ENCODE measurements around the gene SMIM31. TPM values are rescaled to one million over a fixed set of nuclear protein-coding genes. Genes with fewer than 3 reads are reported as not detected.
A peak's percentile ranks its signal among the peaks of the same experiment; 100 is the strongest.

Gene SMIM31
- not detected for total RNA-seq

- peaks cover 5% of the 10 kb centered on the region for H3K9me3 Mint-ChIP-seq
- no peak for DNase-seq
- no peaks in the 10 kb centered on the region for H3K4me1 Mint-ChIP-seq
- H3K4me3 Mint-ChIP-seq = no peak within 1 kb of the TSS
- H3K36me3 Mint-ChIP-seq = no peaks in the 10 kb centered on the region
- H3K27ac Mint-ChIP-seq = no peak within 1 kb of the TSS
- H3K27me3 Mint-ChIP-seq = peaks cover 2% of the 10 kb centered on the region
These were observed at the start of gene SMIM31 for GRCh38 chr4:164753873-164754488. SMIM31 (plus strand) TSS chr4:164754131; CDS start chr4:164770444, 16,313 bp downstream.

DNA sequence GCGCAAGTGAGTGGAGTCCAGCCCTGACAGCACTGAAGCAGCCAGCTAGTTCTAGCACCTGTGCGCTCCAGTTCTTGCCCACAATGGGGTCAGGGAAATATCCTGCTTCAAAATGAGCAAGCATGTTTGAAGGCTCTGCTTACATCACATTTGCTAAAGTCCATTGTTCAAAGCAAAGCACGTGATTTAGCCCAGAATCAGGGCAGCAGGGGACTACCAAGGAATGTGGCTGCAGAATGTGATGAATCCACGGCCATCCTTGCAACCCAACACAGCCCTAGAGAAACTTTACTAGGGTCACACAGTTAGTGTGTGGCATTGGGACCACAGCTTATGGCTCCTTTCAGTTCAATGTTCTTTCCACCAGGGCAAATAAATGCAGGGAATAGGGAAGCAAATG, 47.3 kb upstream of the SMIM31 start:
- no peaks in the 10 kb centered on the region for H3K36me3 Mint-ChIP-seq
- no peak overlapping the region for H3K27ac Mint-ChIP-seq
- peaks cover 5% of the 10 kb centered on the region for H3K27me3 Mint-ChIP-seq
- H3K9me3 Mint-ChIP-seq = no peaks in the 10 kb centered on the region
- no peak for DNase-seq
- H3K4me1 Mint-ChIP-seq = no peaks in the 10 kb centered on the region
- H3K4me3 Mint-ChIP-seq = no peak overlapping the region

- no peaks in the 10 kb centered on the region for H3K4me1 Mint-ChIP-seq
- no peak overlapping the region for H3K27ac Mint-ChIP-seq
- H3K36me3 Mint-ChIP-seq = no peaks in the 10 kb centered on the region
- no peaks in the 10 kb centered on the region for H3K9me3 Mint-ChIP-seq
- peaks cover 14% of the 10 kb centered on the region for H3K27me3 Mint-ChIP-seq
- H3K4me3 Mint-ChIP-seq = no peak overlapping the region
- no peak for DNase-seq
These were observed 37.0 kb upstream of the SMIM31 start for GRCh38 chr4:164716901-164717300.

DNA sequence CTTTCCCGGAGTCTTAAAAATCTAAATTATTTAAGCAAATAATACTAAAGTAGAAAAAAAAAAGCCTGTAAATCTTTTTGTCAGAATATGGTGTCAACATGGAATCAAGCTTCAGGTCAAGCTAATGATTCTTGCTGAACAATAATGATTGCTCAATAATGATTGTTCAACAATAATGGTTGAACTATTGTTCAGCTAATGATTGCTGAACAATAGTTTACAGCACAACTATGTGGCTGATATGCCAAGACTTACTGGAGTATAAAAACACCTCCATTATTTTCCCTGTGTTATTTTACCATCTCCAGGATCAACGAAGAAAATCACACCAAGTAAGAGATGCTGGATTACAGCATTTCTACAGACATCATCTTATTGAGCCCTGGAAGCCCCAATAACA, 35.1 kb upstream of the SMIM31 start:
- Mint-ChIP-seq H3K27me3 (peaks cover 14% of the 10 kb centered on the region), H3K27ac (no peak overlapping the region), H3K9me3 (no peaks in the 10 kb centered on the region), H3K36me3 (no peaks in the 10 kb centered on the region), H3K4me3 (no peak overlapping the region), H3K4me1 (no peaks in the 10 kb centered on the region)
- DNase-seq = no peak

- Mint-ChIP-seq H3K27ac (no peak overlapping the region), H3K9me3 (no peaks in the 10 kb centered on the region), H3K27me3 (peaks cover 2% of the 10 kb centered on the region), H3K4me1 (peaks cover 3% of the 10 kb centered on the region), H3K36me3 (no peaks in the 10 kb centered on the region), H3K4me3 (no peak overlapping the region)
- no peak for DNase-seq
These were observed 28.9 kb upstream of the SMIM31 start for GRCh38 chr4:164725066-164725465.

DNA sequence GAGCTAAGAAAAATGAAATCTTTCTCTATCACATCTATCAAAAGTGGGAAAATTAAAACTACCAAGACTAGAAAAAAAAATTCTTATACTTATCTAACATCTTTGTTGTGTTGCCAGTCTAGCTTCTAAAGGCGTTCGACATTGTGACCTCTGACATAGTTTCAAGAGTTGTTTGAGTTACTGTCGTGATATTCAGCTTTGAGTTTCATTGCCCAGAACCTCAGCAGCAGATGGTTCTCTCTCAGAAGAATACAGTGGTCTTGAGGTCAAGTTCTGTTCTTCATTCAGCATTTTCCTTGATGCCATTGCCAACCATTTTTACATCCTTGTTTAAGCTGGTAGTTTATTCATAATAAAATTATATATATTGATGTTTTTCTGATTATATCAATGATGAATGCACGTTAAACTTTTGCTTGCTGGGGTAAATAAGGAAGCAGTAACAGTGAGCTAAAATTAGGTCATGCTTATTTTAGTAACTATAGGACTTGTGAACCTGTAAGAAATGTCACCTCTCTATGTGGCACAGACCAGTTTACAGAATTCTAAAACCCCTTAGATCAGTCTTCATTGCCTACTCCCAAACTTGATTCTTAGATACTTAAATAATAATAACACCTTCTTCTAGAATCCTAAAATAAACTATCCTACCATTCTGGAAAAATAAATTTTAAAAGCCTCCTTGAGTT, 23.1 kb upstream of the SMIM31 start:
- H3K9me3 Mint-ChIP-seq = no peaks in the 10 kb centered on the region
- peaks cover 5% of the 10 kb centered on the region for H3K4me1 Mint-ChIP-seq
- no peak for DNase-seq
- H3K27me3 Mint-ChIP-seq = peaks cover 5% of the 10 kb centered on the region
- H3K36me3 Mint-ChIP-seq = no peaks in the 10 kb centered on the region
- H3K27ac Mint-ChIP-seq = no peak overlapping the region
- no peak overlapping the region for H3K4me3 Mint-ChIP-seq

DNA sequence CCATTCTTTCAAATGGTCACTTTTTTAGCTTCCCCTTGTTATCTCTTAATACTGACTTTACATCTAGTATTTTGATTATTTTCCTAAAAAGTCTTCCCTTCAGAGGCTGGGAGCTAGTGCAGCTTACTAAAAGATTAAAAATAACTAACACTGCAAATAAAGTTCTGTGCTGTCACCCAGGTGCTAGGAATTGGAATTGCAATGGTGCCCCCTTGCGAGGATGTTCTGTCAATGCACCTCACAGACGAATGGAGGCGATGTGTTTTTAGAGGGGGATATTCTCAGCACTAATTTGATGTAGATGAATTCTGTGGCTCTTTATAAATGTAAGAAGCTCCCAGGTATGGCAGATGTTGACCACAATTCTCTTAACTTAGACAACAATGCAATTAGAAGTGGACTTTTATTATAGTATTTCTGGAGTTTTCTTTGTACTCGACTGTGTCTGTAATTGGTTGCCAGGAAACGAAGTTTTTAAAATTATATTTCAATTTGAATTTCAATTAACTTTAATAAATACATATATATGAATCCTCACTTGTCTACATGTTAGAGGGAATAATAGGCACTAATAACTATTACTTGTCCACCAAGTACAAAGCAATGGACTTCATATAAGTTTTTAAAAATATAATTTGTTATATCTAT, 22.0 kb upstream of the SMIM31 start:
- H3K27ac Mint-ChIP-seq = no peak overlapping the region
- H3K9me3 Mint-ChIP-seq = no peaks in the 10 kb centered on the region
- H3K27me3 Mint-ChIP-seq = peaks cover 5% of the 10 kb centered on the region

DNA sequence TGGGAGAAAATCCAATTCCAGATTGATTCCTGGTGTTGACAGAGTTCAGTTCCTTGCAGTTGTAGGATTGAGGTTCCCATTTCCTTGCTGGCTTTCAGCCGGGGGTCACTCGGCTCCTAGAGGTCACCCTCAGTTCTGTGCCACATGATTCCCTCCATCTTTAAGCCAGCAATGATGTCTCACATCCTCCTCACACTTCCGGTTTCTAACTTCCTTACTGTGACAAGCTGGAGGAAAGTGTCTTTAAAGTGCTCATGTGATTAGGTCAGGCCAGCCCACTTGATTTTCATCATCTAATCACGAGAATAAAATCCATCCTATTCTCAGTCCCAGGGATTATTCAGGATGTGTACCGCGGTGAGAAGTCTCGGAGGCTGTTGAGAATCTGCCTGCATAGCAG, 19.4 kb upstream of the SMIM31 start:
- no peak overlapping the region for H3K4me3 Mint-ChIP-seq
- peaks cover 5% of the 10 kb centered on the region for H3K4me1 Mint-ChIP-seq
- H3K27me3 Mint-ChIP-seq = peaks cover 5% of the 10 kb centered on the region
- H3K36me3 Mint-ChIP-seq = no peaks in the 10 kb centered on the region
- no peak for DNase-seq
- H3K9me3 Mint-ChIP-seq = no peaks in the 10 kb centered on the region
- peak overlapping the region; percentile 15 for H3K27ac Mint-ChIP-seq

More for the DNA sequence above, 22.0 kb upstream of the SMIM31 start:
- DNase-seq = peak; percentile 36
- Mint-ChIP-seq H3K36me3 (no peaks in the 10 kb centered on the region), H3K4me3 (no peak overlapping the region), H3K4me1 (peaks cover 5% of the 10 kb centered on the region)

- H3K9me3 Mint-ChIP-seq = peaks cover 5% of the 10 kb centered on the region
- no peak for DNase-seq
- H3K27me3 Mint-ChIP-seq = peaks cover 3% of the 10 kb centered on the region
- no peak overlapping the region for H3K27ac Mint-ChIP-seq
- H3K4me3 Mint-ChIP-seq = no peak overlapping the region
- no peaks in the 10 kb centered on the region for H3K4me1 Mint-ChIP-seq
- H3K36me3 Mint-ChIP-seq = no peaks in the 10 kb centered on the region
These were observed 5.6 kb upstream of the SMIM31 start for GRCh38 chr4:164748375-164748774.

- Mint-ChIP-seq H3K36me3 (no peaks in the 10 kb centered on the region), H3K4me3 (no peak overlapping the region), H3K4me1 (no peaks in the 10 kb centered on the region), H3K27me3 (peaks cover 6% of the 10 kb centered on the region), H3K27ac (no peak overlapping the region), H3K9me3 (peaks cover 5% of the 10 kb centered on the region)
- no peak for DNase-seq
These were observed 1.5 kb downstream of the SMIM31 start for GRCh38 chr4:164755432-164755831.

DNA sequence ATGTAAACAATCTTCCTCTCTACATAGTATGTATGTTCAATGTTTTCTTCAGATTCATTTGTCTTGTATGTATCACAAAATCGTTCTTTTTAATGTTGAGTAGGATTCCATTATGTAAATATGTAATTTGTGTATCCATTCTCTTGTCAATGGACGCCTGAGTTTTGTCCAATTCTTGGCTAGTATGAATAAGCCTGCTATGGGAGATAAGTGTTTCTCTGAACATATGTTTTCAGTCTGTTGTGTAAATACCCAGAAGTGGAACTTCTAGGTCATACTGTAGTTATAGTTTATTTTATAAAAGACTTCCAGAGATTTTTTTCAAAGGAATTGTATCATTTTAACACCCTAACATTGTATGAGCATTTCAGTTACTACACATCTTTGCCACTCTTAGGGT, 2.8 kb downstream of the SMIM31 start:
- no peak for DNase-seq
- Mint-ChIP-seq H3K36me3 (no peaks in the 10 kb centered on the region), H3K27me3 (peaks cover 6% of the 10 kb centered on the region), H3K4me3 (no peak overlapping the region), H3K27ac (no peak overlapping the region), H3K4me1 (no peaks in the 10 kb centered on the region), H3K9me3 (peaks cover 5% of the 10 kb centered on the region)

DNA sequence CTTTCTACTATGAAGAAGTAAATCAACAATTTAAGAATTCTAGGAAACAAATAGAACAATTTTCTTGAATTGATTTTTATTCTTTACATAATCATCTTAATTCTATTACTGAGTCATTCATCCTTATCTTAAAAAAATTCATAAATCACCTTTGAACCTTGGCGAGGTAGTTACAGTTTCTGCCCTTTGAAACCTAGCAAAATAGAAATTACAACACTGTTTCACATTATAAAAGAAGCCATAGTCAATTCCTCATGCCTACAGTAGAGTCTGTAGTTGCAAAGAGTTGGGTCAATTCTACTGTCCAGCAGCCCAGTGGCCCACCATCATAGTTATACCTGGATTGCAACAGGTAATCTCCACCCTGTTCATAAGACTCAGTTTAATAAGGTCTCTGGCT, 7.3 kb downstream of the SMIM31 start:
- H3K27me3 Mint-ChIP-seq = peaks cover 18% of the 10 kb centered on the region
- no peaks in the 10 kb centered on the region for H3K9me3 Mint-ChIP-seq
- no peak for DNase-seq
- no peak overlapping the region for H3K4me3 Mint-ChIP-seq
- no peak overlapping the region for H3K27ac Mint-ChIP-seq
- no peaks in the 10 kb centered on the region for H3K4me1 Mint-ChIP-seq
- no peaks in the 10 kb centered on the region for H3K36me3 Mint-ChIP-seq

DNA sequence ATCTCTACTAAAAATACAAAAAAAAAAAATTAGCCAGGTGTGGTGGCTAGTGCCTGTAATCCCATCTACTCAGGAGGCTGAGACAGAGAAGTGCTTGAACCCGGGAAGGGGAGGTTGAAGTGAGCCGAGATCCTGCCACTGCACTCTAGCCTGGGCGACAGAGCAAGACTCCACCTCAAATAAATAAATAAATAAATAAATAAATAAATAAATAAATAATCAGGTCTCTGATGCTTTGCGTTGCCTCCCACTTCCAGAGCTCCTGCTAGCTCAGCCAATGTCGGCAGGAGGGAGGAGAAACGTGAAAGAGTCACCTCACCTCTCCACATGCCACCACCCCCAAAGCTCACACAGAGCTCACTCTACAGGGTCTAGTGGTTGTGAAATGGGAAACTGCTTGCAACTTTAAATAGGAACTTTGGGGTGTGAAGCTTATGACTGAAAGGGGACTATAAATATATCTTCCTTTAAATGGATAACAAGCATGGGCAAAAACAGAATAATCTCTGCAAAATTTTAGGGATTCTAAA, 7.9 kb downstream of the SMIM31 start:
- DNase-seq = no peak
- peaks cover 18% of the 10 kb centered on the region for H3K27me3 Mint-ChIP-seq
- no peak overlapping the region for H3K4me3 Mint-ChIP-seq
- no peak overlapping the region for H3K27ac Mint-ChIP-seq
- no peaks in the 10 kb centered on the region for H3K9me3 Mint-ChIP-seq
- no peaks in the 10 kb centered on the region for H3K36me3 Mint-ChIP-seq
- no peaks in the 10 kb centered on the region for H3K4me1 Mint-ChIP-seq

- Mint-ChIP-seq H3K27me3 (peaks cover 28% of the 10 kb centered on the region), H3K36me3 (no peaks in the 10 kb centered on the region), H3K27ac (no peak overlapping the region), H3K4me3 (no peak overlapping the region), H3K9me3 (no peaks in the 10 kb centered on the region), H3K4me1 (no peaks in the 10 kb centered on the region)
- no peak for DNase-seq
These were observed 11.2 kb downstream of the SMIM31 start for GRCh38 chr4:164765096-164765495.

GRCh38 chr4:164765833-164766232, 11.9 kb downstream of the SMIM31 start:
- Mint-ChIP-seq H3K9me3 (no peaks in the 10 kb centered on the region), H3K27me3 (peaks cover 27% of the 10 kb centered on the region), H3K4me1 (no peaks in the 10 kb centered on the region), H3K27ac (no peak overlapping the region), H3K4me3 (no peak overlapping the region), H3K36me3 (no peaks in the 10 kb centered on the region)
- no peak for DNase-seq
